Testis (tissue), 2 donors: ENCODE measurements around the gene CDC25C.

Experiments
- CTCF ChIP-seq, 3 experiments: fragments of 450-650 bp in 2 of 3; fragments of 200-600 bp in 1 of 3; sonication (generic) in 1 of 3; IDR thresholded peaks; one replicate each; pipeline ENCODE4 v1.5.1; 2016 to 2019; ENCODE audit warnings: antibody characterized with exemption in 3 of 3, mild to moderate bottlenecking in 2 of 3, moderate library complexity in 1 of 3
- POLR2A ChIP-seq: fragments of 450-650 bp; IDR thresholded peaks from one replicate; pipeline ENCODE4 v1.6.1; 2017; ENCODE audit warnings: antibody characterized with exemption, mild to moderate bottlenecking, moderate library complexity

GRCh38 chr5:138330813-138331448 lies 673 bp downstream of the CDC25C start:
- TF ChIP-seq CTCF (IDR thresholded peaks at IDR 0.05) (no peak), POLR2A (no peak)
